Fibroblast of villous mesenchyme (primary cell): Measurements from ENCODE around the gene ARHGEF11. TPM values are rescaled to one million over a fixed set of nuclear protein-coding genes. Genes with fewer than 3 reads are reported as not detected.
A peak's percentile ranks its signal among the peaks of the same experiment; 100 is the strongest.

Source experiments
- DNase-seq: peaks from one replicate; pipeline ENCODE4 v3.0.0-alpha.2; 2010; ENCODE audit warnings: low read depth
- H3K4me3 ChIP-seq: 2 replicates; pipeline ENCODE4 v1.5.1; 2011; ENCODE audit warnings: low read depth, mild to moderate bottlenecking, low read length
- CTCF ChIP-seq: IDR thresholded peaks from 2 replicates; pipeline ENCODE4 v1.5.1; 2012; ENCODE audit warnings: low read depth, mild to moderate bottlenecking, low read length; ENCODE audit not compliant: insufficient read depth
- total RNA-seq: library from RNA; depleted of rRNA; stranded (reverse); fragments of >200 nt; gene quantifications from 2 replicates; pipeline ENCODE4 v1.2.3, GENCODE V29; 2012

The ARHGEF11 gene
- total RNA-seq, 1 donor, result 34.1 TPM

- DNase-seq, result no peak
- TF ChIP-seq CTCF, result no peak
- no peak overlapping the region for H3K4me3 ChIP-seq
Measured at GRCh38 chr1:156898971-156899664, 146.4 kb downstream of the ARHGEF11 start.

DNA sequence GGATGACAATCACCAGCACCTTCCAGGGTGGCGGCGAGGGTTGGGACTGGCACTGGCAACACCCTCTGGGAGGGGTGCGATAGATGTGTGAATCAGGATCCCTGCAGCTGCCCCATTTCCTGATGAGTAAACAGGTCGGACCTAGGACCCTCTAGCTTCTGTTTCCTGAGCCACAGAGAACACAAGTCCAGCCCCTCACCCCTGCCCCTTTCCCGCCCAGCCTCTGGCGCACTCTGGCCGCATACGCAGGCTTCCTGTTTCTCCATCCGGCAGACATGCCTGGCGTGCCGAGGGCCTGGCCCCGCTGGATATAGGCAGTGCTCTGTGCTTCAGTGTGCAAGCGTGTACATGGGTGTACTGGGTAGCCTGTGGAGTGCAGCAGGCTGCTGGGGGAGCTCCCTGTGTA lies 147.4 kb downstream of the ARHGEF11 start:
- TF ChIP-seq CTCF, result no peak
- H3K4me3 ChIP-seq, result no peak overlapping the region
- DNase-seq, result peak; percentile 74

DNA sequence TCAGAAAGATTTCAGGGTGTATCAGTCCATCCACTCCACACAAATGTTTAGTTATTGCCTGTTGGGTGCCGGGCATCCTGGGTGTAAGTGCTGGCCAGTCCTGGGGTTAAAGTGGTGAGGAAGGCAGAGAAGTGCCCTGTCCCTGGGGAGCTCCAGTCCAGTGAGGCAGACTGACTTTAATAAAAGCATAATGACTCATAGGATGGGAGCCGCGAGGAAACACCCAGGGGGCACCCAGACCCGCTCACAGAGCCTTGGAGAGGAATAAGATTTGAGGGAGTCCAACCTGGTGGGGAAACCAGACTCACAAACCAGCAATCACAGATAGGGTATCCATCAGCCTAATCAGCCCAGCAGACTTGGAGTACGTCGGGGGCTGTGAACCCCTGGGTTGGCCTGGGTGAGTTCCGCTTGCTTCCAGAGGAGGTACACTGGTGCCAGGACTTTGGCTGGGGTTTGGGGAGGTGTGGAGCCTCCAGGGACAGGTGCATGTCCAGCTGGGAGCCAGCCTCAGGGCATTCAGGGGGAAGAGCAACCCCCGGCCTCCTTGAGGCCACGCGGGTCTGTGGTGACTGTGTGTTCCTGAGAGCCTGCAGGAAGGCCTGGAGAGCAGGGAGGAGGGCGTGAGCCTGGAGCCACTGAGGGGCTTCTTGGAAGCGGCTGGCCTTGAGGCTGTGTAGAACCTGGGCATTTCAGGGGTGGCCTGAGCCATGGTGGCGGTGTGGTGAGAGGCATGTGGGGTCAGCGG lies 148.3 kb downstream of the ARHGEF11 start:
- DNase-seq, result peak; percentile 72
- no peak overlapping the region for H3K4me3 ChIP-seq
- TF ChIP-seq CTCF, result no peak

DNA sequence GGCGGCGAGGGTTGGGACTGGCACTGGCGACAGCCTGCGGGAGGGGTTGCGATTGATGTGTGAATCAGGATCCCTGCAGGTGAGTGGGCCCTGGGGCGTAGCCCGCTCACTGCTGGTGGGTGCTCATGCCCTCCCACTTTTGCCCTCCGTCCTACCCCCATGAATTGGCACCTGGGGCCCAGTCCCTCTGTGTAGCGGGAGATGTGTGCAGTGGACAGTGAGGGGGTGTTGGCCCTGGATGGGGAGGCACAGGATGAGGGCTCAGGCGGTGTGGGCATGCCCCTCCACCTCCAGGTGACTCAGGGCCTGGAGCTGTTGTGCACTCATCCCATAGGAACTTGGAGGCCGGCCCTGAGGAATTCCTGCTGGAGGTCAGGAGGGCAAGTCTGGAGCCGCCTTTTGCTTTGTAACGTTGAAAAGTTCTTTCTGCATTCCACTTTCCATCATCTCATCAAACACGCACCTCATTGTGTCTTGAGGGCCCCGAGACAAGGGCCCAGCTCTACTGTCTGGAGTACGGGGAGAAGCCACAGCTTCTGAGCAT lies 149.0 kb downstream of the ARHGEF11 start:
- TF ChIP-seq CTCF, result no peak
- DNase-seq, result peak; percentile 84
- no peak overlapping the region for H3K4me3 ChIP-seq

- TF ChIP-seq CTCF, result no peak
- H3K4me3 ChIP-seq, result no peak overlapping the region
- no peak for DNase-seq
Measured at GRCh38 chr1:156895927-156896326, 149.6 kb downstream of the ARHGEF11 start.

DNA sequence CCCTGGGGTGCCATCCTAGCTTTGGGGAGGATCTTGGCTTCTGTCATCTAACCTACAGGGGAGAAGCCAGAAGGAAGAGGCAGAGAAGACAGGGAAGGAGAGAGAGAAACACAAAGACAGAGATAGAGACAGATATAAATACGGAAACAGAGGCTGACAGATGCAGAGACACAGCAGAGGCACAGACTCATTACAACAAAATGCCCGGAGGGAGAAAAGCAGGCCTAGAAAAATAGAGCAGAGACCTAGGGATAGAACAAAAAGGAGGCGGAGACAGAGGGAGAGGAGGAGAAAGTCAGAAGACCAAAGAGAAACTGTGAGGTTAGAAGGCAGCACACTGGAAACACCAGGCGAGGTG lies 150.1 kb downstream of the ARHGEF11 start:
- TF ChIP-seq CTCF, result no peak
- DNase-seq, result peak; percentile 69
- peak overlapping the region; percentile 65 for H3K4me3 ChIP-seq
